Left ventricle myocardium inferior (tissue), 1 donor: ENCODE results near the gene GPRIN3. TPM values are rescaled to one million over a fixed set of nuclear protein-coding genes. Genes with fewer than 3 reads are reported as not detected.
A peak's percentile ranks its signal among the peaks of the same experiment; 100 is the strongest.

Experiments
- DNase-seq: peaks from one replicate; pipeline ENCODE4 v3.0.0-alpha.2; 2020
- H3K27ac ChIP-seq: fragments of 200-600 bp; replicated peaks from 2 replicates; pipeline ENCODE4 v1.8.0; 2021
- H3K27me3 ChIP-seq: fragments of 200-600 bp; 2 replicates; pipeline ENCODE4 v1.8.0; 2021; ENCODE audit warnings: low read depth
- H3K36me3 ChIP-seq: fragments of 200-600 bp; 2 replicates; pipeline ENCODE4 v1.8.0; 2021
- H3K4me1 ChIP-seq: fragments of 200-600 bp; 2 replicates; pipeline ENCODE4 v1.8.0; 2021
- H3K4me3 ChIP-seq: fragments of 200-600 bp; 2 replicates; pipeline ENCODE4 v1.8.0; 2021; ENCODE audit warnings: mild to moderate bottlenecking, moderate library complexity
- H3K9me3 ChIP-seq: fragments of 200-600 bp; replicated peaks from 2 replicates; pipeline ENCODE4 v1.8.0; 2021
- intact Hi-C: fragments of 100-400 bp; cut with micrococcal nuclease; formaldehyde crosslinking; loops from one replicate; pipeline ENCODE4 v1.11.0; 2022
- total RNA-seq: library from RNA; stranded (reverse); fragmentation: NEBNext Ultra II Directional; extraction: Animal tissue kit (Norgen Biotek cat#: 25700); gene quantifications from one replicate; pipeline ENCODE4 v1.2.1, GENCODE V29; 2021
- TF ChIP-seq, protein P1 (sequence below): fragments of 200-600 bp; IDR thresholded peaks from 2 replicates; pipeline ENCODE4 v1.8.0; 2021; ENCODE audit warnings: antibody characterized with exemption, mild to moderate bottlenecking, borderline replicate concordance
- donor health status: DM: no; HTN: yes; CAD: no; lungs with severe emphysema.

The GPRIN3 gene
- total RNA-seq, 1 donor from 2014 or later, result 9.0 TPM

DNA sequence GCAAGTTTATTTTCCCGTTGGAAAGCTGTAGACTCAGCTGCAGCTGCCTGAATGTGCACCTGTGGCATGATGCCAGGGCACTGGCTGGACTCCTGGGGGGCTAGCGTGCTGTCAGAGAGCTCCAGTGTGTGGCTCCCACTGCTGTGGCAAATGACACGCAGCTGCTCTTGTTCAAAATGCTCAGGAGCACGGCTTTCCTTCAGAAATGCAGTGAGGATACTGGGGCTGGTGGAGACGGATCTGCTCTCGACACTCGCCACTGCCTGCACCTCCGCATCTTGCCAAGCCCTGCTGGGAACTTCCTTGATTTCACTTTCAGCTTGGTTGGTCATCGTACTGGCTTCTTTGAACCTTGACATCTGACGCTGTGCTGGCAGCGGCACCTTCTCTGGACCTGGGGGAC lies 58.7 kb downstream of the GPRIN3 start:
- DNase-seq, result no peak
- Histone ChIP-seq H3K27ac (no peak overlapping the region), H3K4me1 (peaks cover 19% of the 10 kb centered on the region), H3K9me3 (no peaks in the 10 kb centered on the region), H3K36me3 (peaks cover 6% of the 10 kb centered on the region), H3K27me3 (no peaks in the 10 kb centered on the region), H3K4me3 (no peak overlapping the region)
- TF ChIP-seq, protein P1, sequence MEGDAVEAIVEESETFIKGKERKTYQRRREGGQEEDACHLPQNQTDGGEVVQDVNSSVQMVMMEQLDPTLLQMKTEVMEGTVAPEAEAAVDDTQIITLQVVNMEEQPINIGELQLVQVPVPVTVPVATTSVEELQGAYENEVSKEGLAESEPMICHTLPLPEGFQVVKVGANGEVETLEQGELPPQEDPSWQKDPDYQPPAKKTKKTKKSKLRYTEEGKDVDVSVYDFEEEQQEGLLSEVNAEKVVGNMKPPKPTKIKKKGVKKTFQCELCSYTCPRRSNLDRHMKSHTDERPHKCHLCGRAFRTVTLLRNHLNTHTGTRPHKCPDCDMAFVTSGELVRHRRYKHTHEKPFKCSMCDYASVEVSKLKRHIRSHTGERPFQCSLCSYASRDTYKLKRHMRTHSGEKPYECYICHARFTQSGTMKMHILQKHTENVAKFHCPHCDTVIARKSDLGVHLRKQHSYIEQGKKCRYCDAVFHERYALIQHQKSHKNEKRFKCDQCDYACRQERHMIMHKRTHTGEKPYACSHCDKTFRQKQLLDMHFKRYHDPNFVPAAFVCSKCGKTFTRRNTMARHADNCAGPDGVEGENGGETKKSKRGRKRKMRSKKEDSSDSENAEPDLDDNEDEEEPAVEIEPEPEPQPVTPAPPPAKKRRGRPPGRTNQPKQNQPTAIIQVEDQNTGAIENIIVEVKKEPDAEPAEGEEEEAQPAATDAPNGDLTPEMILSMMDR, result no peak
- intact Hi-C loops, result no loop called here

DNA sequence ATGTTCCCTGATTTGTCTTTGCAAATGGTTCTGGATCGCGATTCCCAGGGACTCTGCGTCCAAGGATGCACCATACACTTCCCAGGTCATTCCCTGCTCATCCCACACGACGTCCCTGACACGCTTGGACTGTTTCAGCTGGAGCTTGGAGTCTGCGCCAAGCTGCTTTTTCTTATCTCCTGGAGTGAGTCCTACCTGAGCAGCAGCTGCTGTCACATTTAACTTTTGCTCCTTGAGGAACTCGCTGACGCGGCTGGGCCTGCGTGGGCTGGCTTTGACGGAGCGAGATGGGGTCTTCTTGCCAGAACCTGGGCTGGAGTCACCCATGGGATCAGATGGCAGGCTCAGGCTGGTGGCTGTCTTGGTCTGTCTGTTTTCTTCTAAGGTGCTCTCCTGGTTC lies 59.6 kb downstream of the GPRIN3 start:
- intact Hi-C loops, result no loop called here
- H3K36me3 ChIP-seq, result peaks cover 6% of the 10 kb centered on the region
- H3K4me3 ChIP-seq, result no peak overlapping the region
- H3K27ac ChIP-seq, result no peak overlapping the region
- no peaks in the 10 kb centered on the region for H3K9me3 ChIP-seq
- DNase-seq, result no peak
- TF ChIP-seq, protein P1, result no peak
- no peaks in the 10 kb centered on the region for H3K27me3 ChIP-seq
- H3K4me1 ChIP-seq, result peaks cover 28% of the 10 kb centered on the region

DNA sequence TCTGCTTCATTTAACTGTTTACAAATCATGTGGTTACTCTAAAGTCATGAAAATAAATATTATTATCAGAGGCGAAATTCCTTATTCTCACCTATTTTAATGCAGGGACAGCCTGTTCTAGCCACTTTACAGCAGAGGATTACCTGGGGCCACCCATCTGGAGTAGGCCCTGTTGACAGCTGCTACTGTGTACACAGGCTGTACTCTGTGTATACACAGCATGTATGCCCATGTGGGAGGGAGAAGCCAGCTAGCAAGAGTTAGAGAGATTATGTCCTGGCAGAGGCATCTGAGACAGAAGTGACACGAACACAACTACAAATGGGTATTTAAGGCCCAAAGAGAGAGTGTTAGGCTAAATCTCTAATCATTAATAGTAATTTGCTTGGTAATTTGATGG lies 62.1 kb downstream of the GPRIN3 start:
- DNase-seq, result no peak
- intact Hi-C loops, result no loop called here
- Histone ChIP-seq H3K27me3 (no peaks in the 10 kb centered on the region), H3K4me3 (no peak overlapping the region), H3K9me3 (no peaks in the 10 kb centered on the region), H3K4me1 (peaks cover 37% of the 10 kb centered on the region), H3K27ac (peak overlapping the region; percentile 27), H3K36me3 (peaks cover 6% of the 10 kb centered on the region)
- TF ChIP-seq, protein P1, result no peak

DNA sequence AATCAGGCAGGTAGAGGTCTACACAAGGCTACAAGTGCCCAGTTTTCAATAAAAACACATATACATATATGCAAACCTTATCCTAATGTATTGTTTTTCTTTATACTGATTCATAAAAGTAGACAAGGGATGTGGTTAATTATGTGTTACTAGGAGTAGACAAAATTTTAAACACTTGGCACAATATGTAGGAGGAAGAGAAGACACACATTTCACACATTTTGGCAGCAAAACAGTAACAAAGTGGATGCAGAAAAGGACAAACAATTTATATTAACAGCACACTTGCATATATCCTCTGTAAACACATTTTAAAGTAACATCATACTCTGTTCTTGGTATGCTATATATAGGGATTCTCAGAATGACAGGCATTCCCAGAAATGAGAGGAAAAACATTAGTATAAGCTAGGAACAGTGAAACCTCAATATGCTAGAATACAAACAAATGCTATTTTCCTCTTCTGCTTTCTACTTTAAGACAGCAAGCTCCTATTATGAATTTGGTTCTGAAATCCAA lies 63.8 kb downstream of the GPRIN3 start:
- TF ChIP-seq, protein P1, result no peak
- Histone ChIP-seq H3K4me1 (peaks cover 37% of the 10 kb centered on the region), H3K27me3 (no peaks in the 10 kb centered on the region), H3K36me3 (peaks cover under 1% of the 10 kb centered on the region), H3K9me3 (no peaks in the 10 kb centered on the region), H3K4me3 (no peak overlapping the region), H3K27ac (peak overlapping the region; percentile 34)
- DNase-seq, result no peak
- intact Hi-C loops, result no loop called here

DNA sequence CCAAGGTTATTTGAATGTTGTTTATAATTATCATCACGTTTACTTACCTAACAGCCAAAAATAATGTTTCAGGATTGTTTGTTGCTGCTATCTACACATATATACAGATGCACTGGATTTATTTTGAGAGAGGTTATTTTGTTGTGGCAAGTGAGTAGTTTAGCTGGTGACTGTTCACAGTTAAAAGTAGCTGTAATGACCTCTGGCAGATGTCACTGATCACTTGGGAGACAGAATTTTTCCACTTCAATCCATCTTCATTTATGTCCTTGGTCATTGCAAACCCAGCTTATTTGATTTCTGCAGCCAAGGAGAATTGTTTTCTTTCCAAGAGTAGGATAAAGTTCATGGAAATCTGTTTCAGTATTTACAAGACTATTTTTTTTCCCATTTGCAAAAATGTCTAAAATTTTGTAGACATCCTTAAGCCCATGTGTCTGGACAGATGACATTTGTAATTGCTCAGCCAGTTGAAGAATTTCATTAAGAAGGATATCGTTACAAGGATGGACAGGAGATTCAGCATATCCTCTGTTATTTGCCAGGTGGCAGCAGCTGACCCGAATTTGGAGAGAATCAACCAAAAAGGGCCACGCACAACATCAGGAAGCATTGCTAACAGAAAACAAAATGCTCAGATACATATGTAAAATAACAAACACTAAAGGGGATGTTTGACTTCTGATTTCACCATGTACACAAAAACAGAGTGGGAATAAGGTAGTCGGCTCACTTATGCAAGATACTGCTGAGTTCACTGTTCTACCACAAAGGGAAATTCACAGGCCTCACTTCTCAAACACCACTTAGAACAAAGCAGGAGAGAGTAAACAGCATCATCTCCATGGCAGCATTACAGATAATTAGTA lies 64.5 kb downstream of the GPRIN3 start:
- Histone ChIP-seq H3K27ac (peak overlapping the region; percentile 34), H3K36me3 (no peaks in the 10 kb centered on the region)
- intact Hi-C loops, result no loop called here

More for the DNA sequence above, 64.5 kb downstream of the GPRIN3 start:
- no peak for DNase-seq
- Histone ChIP-seq H3K4me1 (peaks cover 37% of the 10 kb centered on the region), H3K27me3 (no peaks in the 10 kb centered on the region), H3K4me3 (no peak overlapping the region), H3K9me3 (no peaks in the 10 kb centered on the region)
- TF ChIP-seq, protein P1, result no peak
